Measurements from ENCODE around the gene ZBTB2.

Gene ZBTB2

DNA sequence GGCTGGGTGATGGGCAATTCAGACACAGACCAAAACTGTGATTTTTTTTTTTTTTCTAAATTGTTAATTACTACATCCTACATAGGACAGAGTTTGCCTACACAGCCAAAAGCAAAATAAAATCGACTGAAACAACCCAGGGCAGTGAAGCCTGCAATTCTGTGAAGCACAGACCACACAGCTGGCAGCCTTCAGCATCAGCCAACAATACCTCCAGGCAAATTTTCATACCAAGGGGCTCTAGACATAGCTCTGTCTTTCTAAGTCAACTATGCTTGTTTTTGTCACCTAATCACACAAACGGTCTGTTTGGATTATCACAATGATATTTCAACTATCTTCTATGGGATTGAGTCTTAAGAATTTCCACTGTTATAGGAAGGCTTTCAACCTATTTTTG is 43.0 kb upstream of the ZBTB2 start:
- H3K9ac ChIP-seq (ENCODE audit: low read length): no peak overlapping the region
- no peaks in the 10 kb centered on the region for H4K20me1 ChIP-seq (ENCODE audit: insufficient read depth, low read length)
- H3K27ac ChIP-seq (ENCODE audit: low read depth, low read length, poor library complexity, severe bottlenecking): peak overlapping the region; percentile 51
- TF ChIP-seq, protein P1, sequence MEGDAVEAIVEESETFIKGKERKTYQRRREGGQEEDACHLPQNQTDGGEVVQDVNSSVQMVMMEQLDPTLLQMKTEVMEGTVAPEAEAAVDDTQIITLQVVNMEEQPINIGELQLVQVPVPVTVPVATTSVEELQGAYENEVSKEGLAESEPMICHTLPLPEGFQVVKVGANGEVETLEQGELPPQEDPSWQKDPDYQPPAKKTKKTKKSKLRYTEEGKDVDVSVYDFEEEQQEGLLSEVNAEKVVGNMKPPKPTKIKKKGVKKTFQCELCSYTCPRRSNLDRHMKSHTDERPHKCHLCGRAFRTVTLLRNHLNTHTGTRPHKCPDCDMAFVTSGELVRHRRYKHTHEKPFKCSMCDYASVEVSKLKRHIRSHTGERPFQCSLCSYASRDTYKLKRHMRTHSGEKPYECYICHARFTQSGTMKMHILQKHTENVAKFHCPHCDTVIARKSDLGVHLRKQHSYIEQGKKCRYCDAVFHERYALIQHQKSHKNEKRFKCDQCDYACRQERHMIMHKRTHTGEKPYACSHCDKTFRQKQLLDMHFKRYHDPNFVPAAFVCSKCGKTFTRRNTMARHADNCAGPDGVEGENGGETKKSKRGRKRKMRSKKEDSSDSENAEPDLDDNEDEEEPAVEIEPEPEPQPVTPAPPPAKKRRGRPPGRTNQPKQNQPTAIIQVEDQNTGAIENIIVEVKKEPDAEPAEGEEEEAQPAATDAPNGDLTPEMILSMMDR (IDR thresholded peaks at IDR 0.05; ENCODE audit: low read length): no peak
- no peak for TF ChIP-seq EZH2 (IDR thresholded peaks at IDR 0.05; ENCODE audit: borderline replicate concordance, low read length)
- no peak overlapping the region for H3K4me3 ChIP-seq (ENCODE audit: low read depth, low read length, poor library complexity, severe bottlenecking)
- peaks cover 42% of the 10 kb centered on the region for H3K36me3 ChIP-seq (ENCODE audit: insufficient read depth, low read length)
- H3K9me3 ChIP-seq (ENCODE audit: low read length): no peaks in the 10 kb centered on the region
- peak overlapping the region; percentile 11; the same call in 1 of the 2 replicates for H3K4me2 ChIP-seq (ENCODE audit: low read length)
- H3F3A ChIP-seq (ENCODE audit: insufficient read depth, low read length): no peaks in the 10 kb centered on the region
- H3K9me2 ChIP-seq (ENCODE audit: low read depth, low read length): no peaks in the 10 kb centered on the region
- no peaks in the 10 kb centered on the region for H3K27me3 ChIP-seq (ENCODE audit: insufficient read depth, low read length)
- peaks cover 9% of the 10 kb centered on the region for H3K4me1 ChIP-seq (ENCODE audit: insufficient read depth, low read length, severe bottlenecking)
- H2AFZ ChIP-seq (ENCODE audit: low read length): no peak overlapping the region
- H3K79me2 ChIP-seq (ENCODE audit: insufficient read depth, low read length): no peaks in the 10 kb centered on the region

DNA sequence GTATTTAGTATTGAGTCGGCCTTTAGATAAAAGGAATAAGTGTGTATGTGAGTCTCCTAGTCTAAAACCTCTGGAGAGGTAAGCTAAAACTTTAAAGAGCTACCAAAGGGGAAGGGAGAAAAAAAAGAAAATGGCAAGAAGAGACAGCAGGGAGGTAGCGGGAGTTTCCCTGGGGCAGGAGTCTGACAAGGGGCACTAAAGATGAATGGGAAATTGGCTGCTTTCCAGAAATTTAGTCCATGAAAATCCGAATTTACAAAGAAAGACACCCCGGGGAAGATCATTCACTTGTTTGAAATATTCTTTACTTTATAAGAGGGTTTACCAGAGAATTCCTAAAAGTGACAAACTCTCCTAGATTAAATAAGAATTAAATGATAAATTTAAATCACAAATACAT is 41.3 kb upstream of the ZBTB2 start:
- no peaks in the 10 kb centered on the region for H3K9me3 ChIP-seq (ENCODE audit: low read length)
- H3K79me2 ChIP-seq (ENCODE audit: insufficient read depth, low read length): no peaks in the 10 kb centered on the region
- no peaks in the 10 kb centered on the region for H3F3A ChIP-seq (ENCODE audit: insufficient read depth, low read length)
- peaks cover 9% of the 10 kb centered on the region for H3K4me1 ChIP-seq (ENCODE audit: insufficient read depth, low read length, severe bottlenecking)
- H3K4me2 ChIP-seq (ENCODE audit: low read length): no peak overlapping the region
- no peak overlapping the region for H3K9ac ChIP-seq (ENCODE audit: low read length)
- H4K20me1 ChIP-seq (ENCODE audit: insufficient read depth, low read length): no peaks in the 10 kb centered on the region
- no peak overlapping the region for H3K4me3 ChIP-seq (ENCODE audit: low read depth, low read length, poor library complexity, severe bottlenecking)
- no peak overlapping the region for H2AFZ ChIP-seq (ENCODE audit: low read length)
- TF ChIP-seq, protein P1 (IDR thresholded peaks at IDR 0.05; ENCODE audit: low read length): no peak
- TF ChIP-seq EZH2 (IDR thresholded peaks at IDR 0.05; ENCODE audit: borderline replicate concordance, low read length): no peak
- H3K9me2 ChIP-seq (ENCODE audit: low read depth, low read length): no peaks in the 10 kb centered on the region
- no peaks in the 10 kb centered on the region for H3K27me3 ChIP-seq (ENCODE audit: insufficient read depth, low read length)
- H3K27ac ChIP-seq (ENCODE audit: low read depth, low read length, poor library complexity, severe bottlenecking): no peak overlapping the region
- peaks cover 51% of the 10 kb centered on the region for H3K36me3 ChIP-seq (ENCODE audit: insufficient read depth, low read length)

DNA sequence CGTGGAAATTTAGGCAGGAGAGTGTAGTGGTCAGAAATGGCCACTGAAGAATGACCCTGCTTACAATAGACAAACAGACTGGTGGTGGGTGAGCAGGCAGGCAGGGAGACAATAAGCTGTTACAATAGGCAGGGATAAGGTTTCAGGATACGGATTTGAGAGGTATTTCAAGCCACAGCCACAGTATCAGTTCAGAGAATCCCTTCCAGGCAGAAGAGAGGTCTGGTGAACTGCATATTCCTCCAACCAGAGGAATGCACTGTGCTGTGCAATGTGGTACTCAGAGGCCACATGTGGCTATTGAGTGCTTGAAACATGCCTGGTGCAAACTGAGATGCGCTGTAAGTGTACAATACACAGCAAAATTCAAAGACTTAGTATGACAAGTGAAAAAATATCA is 40.0 kb upstream of the ZBTB2 start:
- Histone ChIP-seq H3K9ac (ENCODE audit: low read length) (no peak overlapping the region), H3F3A (ENCODE audit: insufficient read depth, low read length) (no peaks in the 10 kb centered on the region), H2AFZ (ENCODE audit: low read length) (no peak overlapping the region), H3K4me3 (ENCODE audit: low read depth, low read length, poor library complexity, severe bottlenecking) (no peak overlapping the region), H4K20me1 (ENCODE audit: insufficient read depth, low read length) (no peaks in the 10 kb centered on the region), H3K9me2 (ENCODE audit: low read depth, low read length) (no peaks in the 10 kb centered on the region), H3K79me2 (ENCODE audit: insufficient read depth, low read length) (no peaks in the 10 kb centered on the region), H3K9me3 (ENCODE audit: low read length) (no peaks in the 10 kb centered on the region), H3K4me1 (ENCODE audit: insufficient read depth, low read length, severe bottlenecking) (peaks cover 9% of the 10 kb centered on the region), H3K36me3 (ENCODE audit: insufficient read depth, low read length) (peaks cover 57% of the 10 kb centered on the region), H3K4me2 (ENCODE audit: low read length) (no peak overlapping the region), H3K27ac (ENCODE audit: low read depth, low read length, poor library complexity, severe bottlenecking) (no peak overlapping the region), H3K27me3 (ENCODE audit: insufficient read depth, low read length) (no peaks in the 10 kb centered on the region)
- TF ChIP-seq, protein P1 (IDR thresholded peaks at IDR 0.05; ENCODE audit: low read length): no peak
- no peak for TF ChIP-seq EZH2 (IDR thresholded peaks at IDR 0.05; ENCODE audit: borderline replicate concordance, low read length)

Measured in OCI-LY1 (cell line).